Measurements from ENCODE around the gene PBX3.

- TF ChIP-seq CTCF (optimal IDR thresholded peaks at IDR 0.05 in 1 of 3, IDR thresholded peaks at IDR 0.05 in 1 of 3, conservative IDR thresholded peaks at IDR 0.05 in 1 of 3; ENCODE audit: extremely low read depth in 1 of 3, insufficient read depth in 2 of 3, low read length in 3 of 3) (no peak), EZH2 (IDR thresholded peaks at IDR 0.05; ENCODE audit: low read length) (no peak)
Measured at GRCh38 chr9:125764198-125764597, 17.0 kb downstream of the PBX3 start.
